Vagina (tissue), 2 donors: ENCODE results near the gene VEZF1.

Source experiments
- POLR2A ChIP-seq, 2 donors: fragments of 450-650 bp; IDR thresholded peaks; one replicate each; pipeline ENCODE4 v1.6.1; 2017; ENCODE audit warnings: antibody characterized with exemption in 2 of 2, mild to moderate bottlenecking in 2 of 2, moderate library complexity in 2 of 2
- TF ChIP-seq, protein P1 (sequence below), 3 experiments: fragments of 450-650 bp in 2 of 3; fragments of 200-600 bp in 1 of 3; sonication (generic) in 1 of 3; IDR thresholded peaks; one replicate each; pipeline ENCODE4 v1.5.1; 2017 to 2019; ENCODE audit warnings: antibody characterized with exemption in 3 of 3, mild to moderate bottlenecking in 2 of 3, moderate library complexity in 2 of 3

DNA sequence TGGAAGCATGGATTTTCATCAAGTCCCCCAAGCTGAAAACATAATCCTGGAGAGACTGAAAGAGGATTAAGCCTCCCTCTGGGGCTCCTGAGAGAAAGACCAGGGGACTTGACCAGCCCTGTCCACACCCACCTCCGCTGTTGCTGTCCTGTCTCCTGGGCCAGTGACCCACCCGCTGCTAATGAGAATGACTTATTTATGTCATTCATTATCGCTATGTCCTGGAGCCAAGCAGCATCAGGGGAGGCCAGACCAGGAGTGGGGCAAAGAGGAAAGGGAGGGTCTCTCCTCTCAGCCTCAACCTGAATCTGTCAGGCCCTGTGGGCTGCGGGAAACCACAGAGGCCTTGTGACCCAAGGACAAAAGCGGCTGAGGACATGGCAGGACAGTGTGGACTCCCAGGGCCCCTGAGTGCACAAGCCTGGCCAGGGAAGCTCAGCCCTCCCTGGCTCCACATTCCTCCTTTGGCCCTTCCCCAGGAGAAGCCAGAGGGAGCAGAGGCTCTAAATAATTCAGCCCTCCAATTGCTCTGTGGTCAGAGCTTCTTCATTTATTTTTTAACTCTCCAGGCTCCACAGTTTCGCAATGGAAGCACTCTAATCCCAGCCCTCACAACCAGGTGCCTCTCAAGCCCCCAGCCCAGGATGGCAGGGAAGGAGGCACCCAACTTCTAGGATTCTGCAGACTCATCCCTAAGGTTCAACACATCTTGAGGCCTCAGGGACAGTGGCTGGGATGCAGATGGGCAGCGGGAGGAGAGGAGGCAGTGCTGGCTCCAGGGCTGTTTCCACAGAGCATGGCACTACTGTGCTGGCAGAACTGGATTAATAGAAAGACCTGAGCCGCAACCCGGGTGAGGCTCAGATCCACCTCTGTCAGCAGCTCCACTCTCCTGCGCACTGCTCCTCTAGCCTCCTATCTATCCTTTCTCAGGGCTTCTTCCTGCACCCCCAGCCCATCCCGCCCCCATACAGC, 51.9 kb downstream of the VEZF1 start:
- no peak for TF ChIP-seq POLR2A (IDR thresholded peaks at IDR 0.05)
- TF ChIP-seq, protein P1, sequence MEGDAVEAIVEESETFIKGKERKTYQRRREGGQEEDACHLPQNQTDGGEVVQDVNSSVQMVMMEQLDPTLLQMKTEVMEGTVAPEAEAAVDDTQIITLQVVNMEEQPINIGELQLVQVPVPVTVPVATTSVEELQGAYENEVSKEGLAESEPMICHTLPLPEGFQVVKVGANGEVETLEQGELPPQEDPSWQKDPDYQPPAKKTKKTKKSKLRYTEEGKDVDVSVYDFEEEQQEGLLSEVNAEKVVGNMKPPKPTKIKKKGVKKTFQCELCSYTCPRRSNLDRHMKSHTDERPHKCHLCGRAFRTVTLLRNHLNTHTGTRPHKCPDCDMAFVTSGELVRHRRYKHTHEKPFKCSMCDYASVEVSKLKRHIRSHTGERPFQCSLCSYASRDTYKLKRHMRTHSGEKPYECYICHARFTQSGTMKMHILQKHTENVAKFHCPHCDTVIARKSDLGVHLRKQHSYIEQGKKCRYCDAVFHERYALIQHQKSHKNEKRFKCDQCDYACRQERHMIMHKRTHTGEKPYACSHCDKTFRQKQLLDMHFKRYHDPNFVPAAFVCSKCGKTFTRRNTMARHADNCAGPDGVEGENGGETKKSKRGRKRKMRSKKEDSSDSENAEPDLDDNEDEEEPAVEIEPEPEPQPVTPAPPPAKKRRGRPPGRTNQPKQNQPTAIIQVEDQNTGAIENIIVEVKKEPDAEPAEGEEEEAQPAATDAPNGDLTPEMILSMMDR (IDR thresholded peaks at IDR 0.05), result no peak
